ENCODE measurements around the gene ACOX2. TPM values are rescaled to one million over a fixed set of nuclear protein-coding genes. Genes with fewer than 3 reads are reported as not detected.
A peak's percentile ranks its signal among the peaks of the same experiment; 100 is the strongest.

ACOX2 gene
- total and polyA plus RNA-seq, 2 of the 8 experiments (the other 6 are each of a cell fraction or from before 2014, with no cell fraction given), result 3.2 to 9.2 TPM

DNA sequence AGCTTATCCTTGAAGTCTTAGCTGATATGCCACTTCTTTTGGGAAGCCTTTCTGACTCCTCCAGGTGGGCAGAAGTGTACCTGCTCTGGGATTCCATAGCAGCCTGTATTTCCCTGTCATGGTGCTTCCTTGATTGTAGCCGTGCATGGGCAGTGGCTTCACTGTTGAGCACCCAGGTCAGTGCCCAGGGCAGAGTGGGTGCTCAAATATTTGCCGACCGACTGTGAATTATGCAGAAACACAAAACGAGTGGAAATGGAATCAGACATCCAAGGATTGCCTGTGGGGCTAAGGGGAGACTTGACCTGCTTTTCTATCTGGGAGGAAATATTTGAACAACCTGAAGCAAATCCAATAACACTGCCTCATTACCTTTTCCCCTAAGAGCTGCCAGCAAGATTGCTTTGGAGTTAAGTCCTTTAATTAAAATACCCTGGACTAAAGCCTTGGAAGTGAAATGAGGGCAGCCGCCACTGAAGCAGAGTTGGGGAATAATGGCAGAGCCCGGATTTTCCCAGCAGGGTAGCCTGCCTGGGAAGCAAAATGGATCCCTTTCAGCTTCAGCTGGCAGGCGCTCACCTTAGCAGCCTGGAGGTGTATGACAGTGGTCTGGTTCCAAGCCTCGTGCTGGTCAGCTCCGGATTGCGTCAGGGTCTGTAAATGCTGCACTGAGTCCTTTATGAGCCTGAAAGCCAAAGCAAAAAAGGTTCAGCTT, 14.9 kb downstream of the ACOX2 start:
- H3K27ac ChIP-seq (ENCODE audit: low read depth, low read length), result no peak overlapping the region
- no peak overlapping the region for H2AFZ ChIP-seq (ENCODE audit: low read length)
- H4K8ac ChIP-seq (ENCODE audit: extremely low read depth, insufficient read depth, low read length), result no peak overlapping the region
- H3K27me3 ChIP-seq (replicated peaks in 1 of 4; ENCODE audit: control insufficient read depth in 3 of 4, extremely low read depth in 1 of 4, insufficient read depth in 3 of 4, low read length in 3 of 4), result no peaks in the 10 kb centered on the region; a peak in 1 of 7 replicates
- no peaks in the 10 kb centered on the region for H3K79me1 ChIP-seq (ENCODE audit: low read depth, low read length)
- no peak overlapping the region; the same call in 1 of the 2 replicates for H3K18ac ChIP-seq (ENCODE audit: extremely low read depth, low read length)
- no peak overlapping the region for H3K14ac ChIP-seq (ENCODE audit: insufficient read length)
- no peak for FAIRE-seq
- H2AK5ac ChIP-seq (ENCODE audit: low read depth, low read length), result no peak overlapping the region
- H3K4me1 ChIP-seq (replicated peaks in 1 of 4; ENCODE audit: control insufficient read depth in 3 of 4, insufficient read depth in 4 of 4, low read length in 3 of 4), result peaks cover 5 to 16% (median 9%) of the 10 kb centered on the region in 4 experiments; a peak in 6 of 7 replicates
- no peaks in the 10 kb centered on the region for H3K23me2 ChIP-seq (ENCODE audit: low read depth, low read length)
- no peaks in the 10 kb centered on the region for H3K79me2 ChIP-seq (ENCODE audit: control insufficient read depth in 1 of 2, insufficient read depth in 2 of 2, low read length in 2 of 2)
- H3K4me2 ChIP-seq (ENCODE audit: insufficient read depth in 1 of 2, low read depth in 2 of 2, low read length in 2 of 2), result peak overlapping the region in 1 of 2 experiments; percentile 8; a peak in 1 of 4 replicates
- no peak overlapping the region for H4K5ac ChIP-seq (ENCODE audit: insufficient read length, low read depth, low read length)
- WGBS, 2 experiments (ENCODE audit: extremely low coverage in 1 of 2, insufficient coverage in 1 of 2, insufficient read length in 1 of 2, insufficient replicate concordance in 2 of 2, low coverage in 1 of 2, low lambda C conversion rate in 2 of 2, missing lambda C conversion rate in 1 of 2), result 76% methylated on average over 10 of the region's 10 CpGs; no CpG with 5 or more reads in 1 of the 2 experiments
- H3K23ac ChIP-seq (ENCODE audit: insufficient read length), result no peak overlapping the region
- no peak overlapping the region for H3K9ac ChIP-seq (replicated peaks in 1 of 4; ENCODE audit: extremely low read depth in 1 of 4, low read depth in 3 of 4, low read length in 3 of 4)
- H2BK120ac ChIP-seq (replicated peaks; ENCODE audit: low read depth, low read length), result no peak overlapping the region
- no peaks in the 10 kb centered on the region for H3K36me3 ChIP-seq (ENCODE audit: control insufficient read depth in 2 of 4, insufficient read depth in 4 of 4, low read length in 3 of 4)
- H3K4me3 ChIP-seq (ENCODE audit: extremely low read depth in 1 of 4, insufficient read depth in 2 of 4, low read depth in 3 of 4, low read length in 4 of 4), result no peak overlapping the region
- CTCF ChIA-PET (ENCODE audit: partially characterized antibody), result interaction anchor here (0.5 to 6.6 kb wide), 13 partner anchors 7 to 334 kb away, joined by 3 to 64 read pairs (median 3); partner anchors contain the start of genes HTD2 and RPP14
- POLR2A ChIA-PET (ENCODE audit: partially characterized antibody), result interaction anchor here (0.6 to 1.3 kb wide), 2 partner anchors 96 to 199 kb away, joined by 3 read pairs; no protein-coding TSS in a partner anchor
- 0 out of 2 replicates have a peak overlapping the region, but pooled peaks have one; percentile 16 for H2BK15ac ChIP-seq (ENCODE audit: low read length)
- H4K20me1 ChIP-seq (replicated peaks in 1 of 2; ENCODE audit: control insufficient read depth in 1 of 2, insufficient read depth in 2 of 2, low read length in 2 of 2), result no peaks in the 10 kb centered on the region
- DNase-seq (ENCODE audit: low read depth in 1 of 2, low spot score in 2 of 2), result peak in 1 of 2 experiments; percentile 45
- H4K91ac ChIP-seq (replicated peaks; ENCODE audit: insufficient read length, low read length), result no peak overlapping the region
- peak overlapping the region; percentile 71; the same call in 1 of the 2 replicates for H2BK12ac ChIP-seq (ENCODE audit: low read depth, low read length)
- no peak overlapping the region for H3K56ac ChIP-seq (replicated peaks; ENCODE audit: insufficient read length, low read depth, low read length)
- no peak overlapping the region for H2BK5ac ChIP-seq (ENCODE audit: low read depth, low read length)
- no peak overlapping the region for H2BK20ac ChIP-seq (ENCODE audit: low read length)
- H3K9me3 ChIP-seq (ENCODE audit: insufficient read depth in 2 of 2, low read depth in 1 of 2, low read length in 1 of 2), result no peaks in the 10 kb centered on the region
- no peak overlapping the region for H3K4ac ChIP-seq (replicated peaks; ENCODE audit: insufficient read length, low read depth, low read length)
- 0 out of 2 replicates have a peak, but pooled peaks have one; percentile 39 for TF ChIP-seq CEBPB (IDR thresholded peaks at IDR 0.05; ENCODE audit: low read depth, low read length)

Measured in H1 (cell line).